Measurements from ENCODE around the gene PLXDC2. TPM values are rescaled to one million over a fixed set of nuclear protein-coding genes. Genes with fewer than 3 reads are reported as not detected.

Gene PLXDC2
- total RNA-seq, 8 experiments from 2014 or later = 3.7 to 129 (median 7.6) TPM

DNA sequence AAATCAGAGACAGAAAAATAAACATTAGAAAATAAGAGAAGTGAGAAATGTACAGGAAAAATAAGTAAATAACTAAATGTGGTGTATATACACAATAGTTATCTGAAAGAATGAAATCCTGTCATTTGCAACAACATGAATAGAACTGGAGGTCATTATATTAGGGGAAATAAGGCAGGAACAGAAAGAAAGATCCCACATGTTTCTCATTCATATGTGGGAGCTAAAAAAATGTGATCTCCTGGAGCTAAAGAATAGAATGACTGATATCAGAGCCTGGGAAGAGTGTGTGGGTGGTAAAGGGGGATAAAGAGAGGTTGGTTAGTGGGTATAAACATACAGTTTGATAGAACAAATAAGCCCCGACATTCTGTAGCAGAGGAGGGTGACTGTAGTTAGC is 27.3 kb downstream of the PLXDC2 start:
- H3K4me1 ChIP-seq (replicated peaks in 1 of 2) = peaks cover 16 to 24% of the 10 kb centered on the region in 2 donors
- H3K4me3 ChIP-seq = no peak overlapping the region
- peak in 3 of 8 experiments; percentile 47 to 55 (median 48) for ATAC-seq (replicated peaks in 6 of 8)
- in situ Hi-C loops (cut with MboI; ENCODE audit: low pct_unique_long_range_greater_than_20kb in 2 of 9, low sequenced_read_pairs in 9 of 9, unreplicated experiment in 9 of 9) = no loop called here
- 0 to 63% (median 25%) methylated on average over 1 of the region's 1 CpG; no CpG with 5 or more reads in 1 of the 10 experiments for WGBS, 10 experiments
- H3K27ac ChIP-seq = no peak overlapping the region

DNA sequence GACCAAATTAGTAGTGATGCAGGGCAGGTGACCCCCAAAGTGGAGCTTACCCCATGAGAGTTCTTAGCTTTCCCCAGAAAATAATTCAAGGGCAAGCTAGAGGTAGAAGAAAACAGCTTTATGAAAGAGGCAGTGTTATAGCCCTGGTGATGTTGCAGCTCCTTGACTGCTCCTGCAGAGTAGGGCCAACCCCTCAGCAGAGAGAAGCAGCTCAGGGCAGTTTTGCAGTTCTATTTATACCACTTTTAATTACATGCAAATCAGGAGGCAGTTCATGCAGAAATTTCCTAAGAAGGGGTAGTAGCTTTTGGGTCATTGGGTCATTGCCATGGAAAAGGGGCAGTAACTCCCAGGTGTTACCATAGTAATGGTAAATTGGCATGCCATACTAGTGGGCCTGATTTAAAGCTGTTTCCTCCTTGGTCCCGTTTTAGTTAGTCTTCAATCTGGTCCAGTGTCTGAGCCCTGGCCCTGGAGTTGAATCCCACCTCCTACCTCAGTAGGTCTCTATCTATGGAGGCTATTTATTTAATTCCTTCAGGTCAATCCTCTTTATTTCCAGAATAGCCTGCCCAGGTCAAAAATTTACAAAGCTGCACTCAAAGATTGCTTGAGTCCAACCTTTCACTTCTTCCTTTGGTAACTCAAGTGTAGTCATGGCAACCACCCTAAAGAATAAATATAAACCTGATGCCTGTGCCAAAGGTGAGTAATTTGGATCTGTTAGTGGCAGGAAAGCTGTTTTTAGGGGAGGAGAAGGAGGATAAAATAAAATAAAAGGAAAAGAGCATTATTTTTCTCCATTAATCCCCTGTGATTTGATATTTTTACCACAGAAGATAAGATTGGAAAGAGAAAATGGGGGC is 29.5 kb downstream of the PLXDC2 start:
- 14 to 40% (median 24%) methylated on average over 1 of the region's 1 CpG; no CpG with 5 or more reads in 4 of the 10 experiments for WGBS, 10 experiments
- no peak overlapping the region for H3K4me3 ChIP-seq
- in situ Hi-C loops (cut with MboI; ENCODE audit: low pct_unique_long_range_greater_than_20kb in 2 of 9, low sequenced_read_pairs in 9 of 9, unreplicated experiment in 9 of 9) = no loop called here
- H3K4me1 ChIP-seq (replicated peaks in 1 of 2) = peaks cover 16 to 24% of the 10 kb centered on the region in 2 donors
- H3K27ac ChIP-seq = no peak overlapping the region
- ATAC-seq (replicated peaks in 6 of 8) = peak in 6 of 8 experiments; percentile 59 to 89 (median 74)

DNA sequence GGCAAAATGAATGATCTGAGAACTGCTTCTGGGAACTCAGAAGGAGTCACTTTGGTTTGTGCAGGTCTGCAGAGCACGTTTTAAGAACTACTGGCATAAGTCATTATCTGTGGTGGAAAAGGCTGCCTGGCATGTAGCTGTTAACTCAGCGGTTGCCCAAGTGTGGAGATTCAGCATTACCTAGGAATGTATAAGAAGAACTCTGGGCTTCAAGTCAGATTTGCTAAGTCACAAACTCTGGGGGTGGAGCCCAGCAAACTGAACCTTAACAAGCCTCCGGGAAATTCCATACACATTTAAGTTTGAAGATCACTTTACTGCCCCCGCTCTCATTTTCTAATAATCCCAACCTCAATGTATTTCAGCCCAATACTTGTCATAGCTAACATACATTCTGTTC is 31.1 kb downstream of the PLXDC2 start:
- Histone ChIP-seq H3K4me1 (replicated peaks in 1 of 2) (peaks cover 16 to 24% of the 10 kb centered on the region in 2 donors), H3K4me3 (no peak overlapping the region), H3K27ac (no peak overlapping the region)
- ATAC-seq (replicated peaks in 6 of 8) = no peak
- WGBS, 10 experiments = 21 to 100% (median 90%) methylated on average over 1 to 4 of the region's 4 CpGs; no CpG with 5 or more reads in 1 of the 10 experiments
- in situ Hi-C loops (cut with MboI; ENCODE audit: low pct_unique_long_range_greater_than_20kb in 2 of 9, low sequenced_read_pairs in 9 of 9, unreplicated experiment in 9 of 9) = no loop called here

DNA sequence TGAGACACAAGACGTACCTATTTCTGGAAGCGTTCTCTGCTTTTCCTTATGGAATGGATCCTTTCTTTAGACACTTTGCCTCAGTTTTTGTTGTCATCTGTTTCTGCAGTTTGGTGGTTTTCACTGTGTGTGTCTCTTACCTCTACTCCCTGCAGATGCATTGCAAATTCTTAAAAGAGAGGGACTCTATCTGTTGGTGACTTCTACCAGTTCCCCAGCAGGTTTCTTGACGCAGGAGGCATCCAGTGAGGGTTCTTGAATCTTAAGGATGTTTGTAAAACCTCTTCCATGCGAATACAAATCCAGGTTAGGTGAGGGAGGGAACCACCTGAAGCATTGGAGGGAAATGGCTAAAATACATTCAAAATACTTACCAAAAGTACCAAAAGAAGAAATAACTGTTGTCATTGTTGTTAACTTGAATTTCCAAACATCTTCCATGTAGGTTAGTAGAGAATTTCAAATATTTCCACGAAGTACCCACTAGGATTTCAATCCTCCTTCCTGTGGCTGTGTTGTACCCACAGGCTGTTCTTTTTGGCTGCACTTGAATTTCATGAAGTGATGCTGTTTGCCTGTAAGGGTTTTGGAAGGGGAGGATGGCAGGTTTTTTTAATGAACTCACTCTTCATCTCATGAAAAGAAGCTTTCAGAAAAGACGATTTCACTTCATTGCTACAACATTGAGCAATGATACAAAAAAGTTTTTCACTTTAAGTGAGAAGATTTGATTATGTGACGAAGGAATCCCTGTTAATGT is 32.2 kb downstream of the PLXDC2 start:
- Histone ChIP-seq H3K4me3 (no peak overlapping the region), H3K27ac (no peak overlapping the region), H3K4me1 (replicated peaks in 1 of 2) (peaks cover 16 to 21% of the 10 kb centered on the region in 2 donors)
- 22 to 100% (median 84%) methylated on average over 3 to 7 of the region's 7 CpGs for whole genome bisulfite sequencing, 10 experiments
- no peak for ATAC-seq (replicated peaks in 6 of 8)
- in situ Hi-C loops (cut with MboI; ENCODE audit: low pct_unique_long_range_greater_than_20kb in 2 of 9, low sequenced_read_pairs in 9 of 9, unreplicated experiment in 9 of 9) = no loop called here

DNA sequence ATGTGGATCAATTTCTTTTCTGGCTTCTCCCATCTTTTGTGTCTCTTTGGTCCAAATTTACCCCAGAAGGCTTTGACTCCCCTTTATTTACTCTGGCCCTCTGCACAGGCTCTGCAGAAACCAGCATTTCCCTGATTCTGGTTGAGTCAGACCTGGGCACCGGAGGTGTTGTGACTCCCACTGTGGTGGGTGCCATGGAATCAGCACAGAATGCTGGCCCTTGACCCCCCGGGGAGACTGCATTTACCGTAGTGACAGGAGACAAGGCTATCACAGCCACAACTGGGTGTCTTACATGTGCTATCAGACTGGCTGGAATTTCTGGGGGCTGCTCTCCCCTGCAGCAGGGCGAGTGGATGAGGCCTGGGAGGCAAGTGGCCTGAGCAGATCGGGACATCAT is 37.6 kb downstream of the PLXDC2 start:
- H3K4me3 ChIP-seq = no peak overlapping the region
- peak in 1 of 8 experiments; percentile 63 for ATAC-seq (replicated peaks in 6 of 8)
- 71 to 92% (median 79%) methylated on average over 1 to 3 of the region's 5 CpGs; no CpG with 5 or more reads in 6 of the 10 experiments for WGBS, 10 experiments

DNA sequence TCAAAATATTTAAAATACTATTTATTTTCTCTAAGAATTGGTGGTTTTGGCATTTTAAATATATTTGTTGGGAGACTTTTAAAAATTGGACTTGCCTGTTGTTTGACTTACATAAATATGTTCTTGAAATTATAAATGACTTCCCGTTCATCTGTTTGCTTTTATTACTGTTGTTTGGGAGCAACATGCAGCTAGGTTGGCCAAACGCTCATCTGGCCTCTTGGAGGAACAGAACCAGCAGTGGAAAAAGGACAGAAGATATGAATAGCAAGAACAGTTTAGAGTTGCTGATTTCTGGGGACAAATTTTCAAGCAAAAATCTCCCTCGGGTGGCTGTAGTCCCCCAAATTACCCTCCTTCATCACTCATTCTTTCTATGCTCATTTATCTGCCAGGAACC is 41.6 kb downstream of the PLXDC2 start:
- 0 to 100% (median 91%) methylated on average over 1 to 3 of the region's 3 CpGs; no CpG with 5 or more reads in 1 of the 10 experiments for WGBS, 10 experiments
- ATAC-seq (replicated peaks in 6 of 8) = no peak
- H3K4me1 ChIP-seq (replicated peaks in 1 of 2) = peaks cover 0 to 7% of the 10 kb centered on the region in 2 donors
- no peak overlapping the region for H3K27ac ChIP-seq
- in situ Hi-C loops (cut with MboI; ENCODE audit: low pct_unique_long_range_greater_than_20kb in 2 of 9, low sequenced_read_pairs in 9 of 9, unreplicated experiment in 9 of 9) = no loop called here
- no peak overlapping the region for H3K4me3 ChIP-seq

More for the DNA sequence above, 37.6 kb downstream of the PLXDC2 start:
- no peaks in the 10 kb centered on the region for H3K4me1 ChIP-seq (replicated peaks in 1 of 2)
- H3K27ac ChIP-seq = no peak overlapping the region
- in situ Hi-C loops (cut with MboI; ENCODE audit: low pct_unique_long_range_greater_than_20kb in 2 of 9, low sequenced_read_pairs in 9 of 9, unreplicated experiment in 9 of 9) = no loop called here

DNA sequence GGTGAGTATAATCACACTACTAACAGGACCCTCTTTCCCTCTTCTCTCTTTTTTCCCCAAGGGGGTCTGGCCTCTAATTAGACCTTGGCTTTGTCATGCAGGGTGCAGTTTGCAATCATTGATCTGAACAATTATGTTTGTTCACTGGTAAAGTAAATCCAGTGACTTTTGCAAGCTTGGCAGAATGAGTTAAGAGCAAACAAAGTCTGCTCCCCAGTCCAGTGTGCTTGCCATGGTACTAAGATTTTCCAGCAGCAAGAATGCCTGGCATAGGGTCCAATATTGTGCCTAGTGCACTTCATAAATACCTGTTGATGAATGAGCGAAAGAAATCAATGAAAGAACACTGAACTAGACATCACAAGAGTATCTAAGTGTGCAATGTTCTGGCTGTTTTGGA is 43.9 kb downstream of the PLXDC2 start:
- 0 to 100% (median 52%) methylated on average over 1 of the region's 1 CpG; no CpG with 5 or more reads in 4 of the 10 experiments for WGBS, 10 experiments
- peaks cover 0 to 11% of the 10 kb centered on the region in 2 donors for H3K4me1 ChIP-seq (replicated peaks in 1 of 2)
- in situ Hi-C loops (cut with MboI; ENCODE audit: low pct_unique_long_range_greater_than_20kb in 2 of 9, low sequenced_read_pairs in 9 of 9, unreplicated experiment in 9 of 9) = no loop called here
- no peak overlapping the region for H3K4me3 ChIP-seq
- peak in 1 of 8 experiments; percentile 97 for ATAC-seq (replicated peaks in 6 of 8)
- H3K27ac ChIP-seq = no peak overlapping the region

GRCh38 chr10:19862811-19863515 is 46.7 kb downstream of the PLXDC2 start:
- in situ Hi-C loops (cut with MboI; ENCODE audit: low pct_unique_long_range_greater_than_20kb in 2 of 9, low sequenced_read_pairs in 9 of 9, unreplicated experiment in 9 of 9) = no loop called here
- Histone ChIP-seq H3K4me3 (no peak overlapping the region), H3K27ac (no peak overlapping the region), H3K4me1 (replicated peaks in 1 of 2) (peaks cover 0 to 11% of the 10 kb centered on the region in 2 donors)
- no peak for ATAC-seq (replicated peaks in 6 of 8)
- 6 to 100% (median 64%) methylated on average over 1 to 7 of the region's 8 CpGs; no CpG with 5 or more reads in 1 of the 10 experiments for WGBS, 10 experiments

GRCh38 chr10:19865676-19866075 is 49.4 kb downstream of the PLXDC2 start:
- H3K4me1 ChIP-seq (replicated peaks in 1 of 2) = peaks cover 0 to 11% of the 10 kb centered on the region in 2 donors
- in situ Hi-C loops (cut with MboI; ENCODE audit: low pct_unique_long_range_greater_than_20kb in 2 of 9, low sequenced_read_pairs in 9 of 9, unreplicated experiment in 9 of 9) = no loop called here
- no peak overlapping the region for H3K4me3 ChIP-seq
- no peak overlapping the region for H3K27ac ChIP-seq
- ATAC-seq (replicated peaks in 6 of 8) = no peak

DNA sequence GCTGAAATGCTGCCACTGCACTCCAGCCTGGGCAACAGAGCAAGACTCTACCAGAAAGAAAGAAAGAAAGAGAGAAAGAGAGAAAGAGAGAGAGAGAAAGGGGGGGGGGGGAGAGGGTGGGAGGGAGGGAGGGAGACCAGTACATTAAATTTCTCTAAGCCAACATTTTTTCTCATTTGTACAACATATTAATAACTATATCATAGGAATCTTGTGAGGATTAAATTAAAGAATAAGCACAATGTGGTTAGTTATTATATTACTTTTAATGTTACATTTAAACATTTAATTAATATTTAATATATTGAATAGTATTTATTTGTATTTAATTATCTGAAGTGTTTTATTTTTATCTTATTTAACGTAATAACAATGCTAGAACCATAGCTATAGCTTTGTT is 53.1 kb downstream of the PLXDC2 start:
- ATAC-seq (replicated peaks in 6 of 8) = no peak
- in situ Hi-C loops (cut with MboI; ENCODE audit: low pct_unique_long_range_greater_than_20kb in 2 of 9, low sequenced_read_pairs in 9 of 9, unreplicated experiment in 9 of 9) = no loop called here
- H3K27ac ChIP-seq = no peak overlapping the region
- WGBS, 10 experiments = 0 to 90% (median 52%) methylated on average over 1 of the region's 1 CpG; no CpG with 5 or more reads in 2 of the 10 experiments
- no peak overlapping the region for H3K4me3 ChIP-seq
- no peaks in the 10 kb centered on the region for H3K4me1 ChIP-seq (replicated peaks in 1 of 2)

DNA sequence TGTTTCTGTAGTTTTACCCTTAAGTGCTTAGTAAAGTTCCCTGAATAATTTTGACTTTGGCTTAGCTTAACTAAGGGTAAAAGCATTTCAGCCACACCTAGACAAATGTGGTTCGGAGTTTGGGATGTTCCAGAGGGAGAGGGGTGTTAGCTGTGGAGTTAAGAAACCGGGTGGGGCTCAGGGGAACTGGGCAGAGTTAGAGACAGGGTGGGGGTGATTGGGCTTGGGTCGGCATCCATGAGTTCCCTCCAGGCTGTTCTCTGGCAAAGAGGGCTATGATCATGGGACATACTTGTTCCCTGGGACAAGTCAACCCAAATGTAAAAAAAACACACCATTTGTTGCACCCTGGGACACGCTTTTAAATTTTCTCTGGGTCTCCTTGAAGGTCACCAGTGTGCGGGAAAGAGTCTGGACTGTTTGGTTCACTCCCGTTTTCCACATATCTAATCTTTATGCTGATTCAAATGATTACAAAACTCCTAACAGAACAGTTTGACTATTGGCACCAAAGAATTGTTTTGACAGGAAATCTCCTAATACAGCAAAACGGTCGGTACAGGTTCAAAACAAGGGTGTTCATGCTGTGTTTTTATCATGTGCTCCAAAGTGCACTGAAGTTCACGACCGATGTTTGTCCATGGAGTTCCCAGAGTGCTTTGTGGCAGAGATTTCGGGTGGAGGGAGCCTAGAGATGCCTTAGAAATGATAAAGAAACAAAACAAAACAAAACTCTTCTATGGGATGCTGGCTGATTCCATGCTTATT is 56.5 kb downstream of the PLXDC2 start:
- Histone ChIP-seq H3K4me3 (no peak overlapping the region), H3K4me1 (replicated peaks in 1 of 2) (no peaks in the 10 kb centered on the region), H3K27ac (no peak overlapping the region)
- 7 to 100% (median 83%) methylated on average over 2 to 8 of the region's 11 CpGs; no CpG with 5 or more reads in 1 of the 10 experiments for WGBS, 10 experiments
- in situ Hi-C loops (cut with MboI; ENCODE audit: low pct_unique_long_range_greater_than_20kb in 2 of 9, low sequenced_read_pairs in 9 of 9, unreplicated experiment in 9 of 9) = no loop called here
- peak in 1 of 8 experiments; percentile 50 for ATAC-seq (replicated peaks in 6 of 8)

DNA sequence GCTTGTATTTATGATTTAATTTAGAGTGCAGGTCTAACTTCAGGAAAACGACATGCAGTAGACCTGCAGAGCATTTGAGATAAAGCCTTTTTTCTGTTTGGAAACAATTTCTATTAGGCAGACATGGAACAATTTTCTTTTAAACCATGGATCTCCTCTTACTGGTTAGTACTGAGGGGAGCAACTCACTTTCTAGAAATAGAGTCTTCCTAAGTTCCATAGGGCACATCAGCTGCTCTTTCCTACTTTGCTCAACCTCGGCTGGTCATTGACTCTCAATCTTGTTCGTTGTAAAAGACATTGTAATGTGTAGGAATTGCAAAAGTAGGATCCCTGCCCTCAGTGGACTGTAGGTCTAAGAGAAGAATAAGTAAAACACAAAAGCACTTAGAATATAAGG is 58.0 kb downstream of the PLXDC2 start:
- no peaks in the 10 kb centered on the region for H3K4me1 ChIP-seq (replicated peaks in 1 of 2)
- no peak overlapping the region for H3K4me3 ChIP-seq
- H3K27ac ChIP-seq = no peak overlapping the region
- no peak for ATAC-seq (replicated peaks in 6 of 8)
- WGBS, 10 experiments = 10 to 100% (median 75%) methylated on average over 1 to 3 of the region's 3 CpGs; no CpG with 5 or more reads in 1 of the 10 experiments
- in situ Hi-C loops (cut with MboI; ENCODE audit: low pct_unique_long_range_greater_than_20kb in 2 of 9, low sequenced_read_pairs in 9 of 9, unreplicated experiment in 9 of 9) = no loop called here
